HG03103 (cell line): Measurements from ENCODE around the gene SKAP1.

Source experiments
- ATAC-seq: cut with Tn5 transposase; IDR thresholded peaks from one replicate; pipeline ENCODE4 v1.9.1; 2021; ENCODE audit warnings: low read depth; ENCODE audit not compliant: unreplicated experiment

The SKAP1 gene

DNA sequence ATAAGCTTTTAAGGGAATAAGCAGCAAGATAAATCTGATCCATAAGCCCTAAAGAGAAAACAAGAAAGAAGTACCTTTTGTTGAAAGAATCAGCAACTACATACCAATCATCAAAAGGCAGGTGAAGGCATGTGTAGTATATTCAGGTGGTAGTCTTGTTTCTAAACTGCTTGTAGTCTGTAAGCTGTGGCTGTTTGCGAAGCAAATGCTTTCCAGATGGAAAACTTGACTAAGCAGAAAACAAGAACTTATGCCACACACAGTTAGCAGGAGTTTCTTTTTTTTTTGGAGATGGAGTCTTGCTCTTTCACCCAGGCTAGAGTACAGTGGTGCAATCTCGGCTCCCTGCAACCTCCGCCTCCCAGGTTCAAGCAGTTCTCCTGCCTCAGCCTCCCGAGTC lies 334.4 kb downstream of the SKAP1 start:
- ATAC-seq: no peak

DNA sequence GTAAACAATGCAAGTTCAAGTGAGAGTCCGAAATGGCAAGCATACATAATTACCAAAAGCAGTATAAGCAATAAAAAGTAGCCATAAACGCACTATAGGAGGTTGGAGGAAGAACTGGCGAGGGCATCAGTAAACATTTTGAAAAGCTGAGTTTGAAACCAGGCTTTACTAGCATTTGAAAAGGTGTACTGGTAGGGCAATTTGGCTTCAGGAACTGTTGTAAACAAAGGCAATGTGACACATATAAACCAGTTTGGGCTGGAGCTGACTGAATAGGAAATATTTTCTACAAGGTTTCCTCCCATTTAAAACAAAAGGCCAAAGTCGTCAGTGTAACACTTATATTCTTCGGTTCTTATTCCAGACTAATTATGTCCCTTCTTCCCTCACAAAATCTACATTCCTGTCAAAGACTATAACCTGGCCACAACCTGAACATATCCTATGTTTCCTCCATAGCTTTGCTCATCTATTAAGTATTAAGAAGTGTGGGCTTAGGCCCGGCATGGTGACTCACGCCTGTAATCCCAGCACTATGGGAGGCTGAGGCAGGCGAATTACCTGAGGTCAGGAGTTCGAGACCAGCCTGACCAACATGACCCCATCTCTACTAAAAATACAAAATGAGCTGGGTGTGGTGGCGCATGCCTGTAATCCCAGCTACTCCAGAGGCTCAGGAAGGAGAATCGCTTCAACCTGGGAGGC lies 336.5 kb downstream of the SKAP1 start:
- no peak for ATAC-seq

DNA sequence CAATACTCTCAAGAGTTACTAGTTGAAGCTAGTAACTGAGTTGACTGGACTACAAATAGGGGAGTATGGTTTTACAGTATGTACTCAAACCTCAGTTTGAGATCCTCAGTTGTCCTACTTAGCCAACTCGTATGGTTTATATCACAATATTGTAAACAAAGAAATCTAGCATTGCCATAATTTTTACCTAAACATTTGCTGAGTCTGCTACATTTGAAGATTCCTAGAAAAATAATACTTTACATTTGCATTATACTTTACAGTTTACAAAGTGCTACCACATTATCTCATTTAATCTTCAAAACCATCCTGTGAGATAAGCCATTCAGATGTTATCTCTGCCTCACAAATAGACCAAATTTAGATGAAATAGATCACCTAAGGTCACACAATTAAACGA lies 345.1 kb downstream of the SKAP1 start:
- ATAC-seq: no peak
